IPS-NIHi7 (cell line): ENCODE results near the gene PRKACA.
"Not testable (repeated sequence)": the region's sequence is repeated elsewhere in the genome, so short reads cannot be mapped to it uniquely, and the experiment has no call there.

Source experiments
- DNase-seq: peaks from one replicate; pipeline ENCODE4 v3.0.0; 2012; ENCODE audit warnings: mixed read lengths; ENCODE audit errors: extremely low spot score

The PRKACA gene

DNA sequence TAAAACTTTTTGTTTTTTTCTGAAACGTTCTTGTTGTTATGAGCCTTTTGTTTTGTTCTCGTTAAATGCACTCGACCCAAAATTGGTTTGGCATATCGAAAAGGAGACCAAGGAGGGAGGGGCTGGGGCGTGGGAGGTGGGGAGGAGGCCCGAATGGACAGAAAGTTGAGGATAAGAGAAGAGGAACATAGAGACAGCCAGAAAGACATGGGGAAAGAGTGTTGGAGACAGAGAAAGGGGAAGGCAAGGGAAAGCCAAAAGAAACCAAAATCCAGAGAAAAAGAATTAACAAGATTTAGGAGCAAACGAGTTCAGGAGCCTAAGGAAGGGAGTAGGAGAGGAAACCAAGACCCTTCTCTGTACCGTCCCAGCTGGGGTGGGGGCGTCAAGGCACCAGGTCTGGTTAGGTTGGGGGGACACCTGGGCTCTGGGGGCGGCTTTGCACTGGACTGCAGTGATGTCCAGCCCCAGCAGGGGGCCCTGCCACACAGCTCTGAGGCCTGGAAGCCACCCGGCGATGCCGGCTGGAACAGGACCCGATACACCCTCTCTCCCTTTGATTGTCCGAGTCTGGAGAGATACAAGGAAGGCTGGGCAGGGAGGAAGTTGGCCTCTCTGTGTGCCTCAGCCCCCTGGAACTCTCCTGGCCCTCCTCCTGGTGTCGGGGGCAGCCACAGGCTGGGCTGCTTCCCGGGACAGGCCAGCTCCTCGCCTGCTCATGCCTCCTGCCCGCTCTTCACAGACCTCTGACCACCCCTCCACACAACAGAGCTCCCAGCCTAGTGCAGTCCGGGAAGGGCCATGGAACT lies 30.4 kb upstream of the PRKACA start:
- DNase-seq: peak; percentile 72

GRCh38 chr19:14146789-14147216 lies 29.2 kb upstream of the PRKACA start:
- no peak for DNase-seq

- DNase-seq: not testable (repeated sequence)
These were observed 28.6 kb upstream of the PRKACA start for GRCh38 chr19:14146169-14146568.

DNA sequence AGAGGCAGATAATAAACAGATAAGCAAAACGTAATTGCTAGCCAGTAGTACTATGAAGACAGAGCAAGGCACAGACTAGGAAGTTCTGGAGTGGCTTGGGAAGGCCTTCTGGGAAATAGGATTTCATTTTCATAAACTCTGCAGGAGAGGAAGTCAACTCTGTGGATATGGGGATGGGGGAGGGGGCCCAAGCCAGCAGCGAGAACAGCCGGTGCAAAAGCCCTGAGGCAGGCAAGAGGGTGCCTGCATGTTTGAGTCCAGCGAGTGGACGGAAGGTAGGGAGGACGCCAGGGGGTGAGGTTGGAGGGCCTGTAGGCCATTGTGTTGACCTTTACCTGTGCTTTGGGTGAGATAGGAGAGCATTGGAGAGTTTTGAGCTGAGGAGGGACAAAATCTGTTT lies 27.8 kb upstream of the PRKACA start:
- DNase-seq: no peak

DNA sequence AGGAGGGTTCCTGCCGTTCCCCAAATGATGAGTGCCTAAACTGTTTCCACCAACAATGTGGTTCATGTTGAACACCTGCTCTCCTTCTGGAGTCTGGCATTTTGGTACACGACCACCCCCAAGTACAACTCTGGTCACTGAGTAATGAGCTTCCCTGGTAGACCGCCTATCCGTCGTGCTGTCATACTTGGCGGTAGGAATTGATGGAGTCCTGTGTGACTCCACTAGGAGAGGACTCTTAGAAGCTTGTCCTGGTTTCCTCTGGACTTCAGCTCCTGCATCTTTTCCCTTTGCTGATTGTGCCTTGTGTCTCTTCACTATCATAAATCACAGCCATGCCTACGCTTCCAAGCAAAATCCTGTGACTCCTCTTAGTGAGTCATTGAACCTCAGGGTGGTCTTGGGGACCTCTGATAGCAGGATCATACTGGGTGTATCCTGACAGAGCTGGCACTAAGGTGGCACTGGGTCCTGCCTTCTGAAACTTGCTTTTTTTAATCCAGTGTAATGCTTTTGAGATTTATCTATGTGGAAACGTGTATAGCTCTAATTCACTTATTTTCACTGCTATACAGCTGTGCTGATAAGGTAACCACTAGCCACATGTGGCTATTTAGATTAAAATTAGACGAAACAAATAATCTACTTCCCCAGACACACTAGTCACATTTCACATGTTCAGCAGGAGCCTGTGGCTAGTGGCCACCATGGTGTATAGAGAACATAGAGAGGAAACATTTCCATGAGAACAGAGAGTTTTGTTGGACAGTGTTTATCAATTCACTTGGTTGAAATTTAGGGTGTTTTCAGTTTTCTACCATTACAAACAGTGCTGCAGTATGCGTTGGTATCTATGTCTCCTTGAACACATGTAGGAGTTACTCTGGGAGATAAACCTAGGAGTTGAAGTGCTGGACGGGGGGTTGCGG lies 25.0 kb upstream of the PRKACA start:
- DNase-seq: no peak

DNA sequence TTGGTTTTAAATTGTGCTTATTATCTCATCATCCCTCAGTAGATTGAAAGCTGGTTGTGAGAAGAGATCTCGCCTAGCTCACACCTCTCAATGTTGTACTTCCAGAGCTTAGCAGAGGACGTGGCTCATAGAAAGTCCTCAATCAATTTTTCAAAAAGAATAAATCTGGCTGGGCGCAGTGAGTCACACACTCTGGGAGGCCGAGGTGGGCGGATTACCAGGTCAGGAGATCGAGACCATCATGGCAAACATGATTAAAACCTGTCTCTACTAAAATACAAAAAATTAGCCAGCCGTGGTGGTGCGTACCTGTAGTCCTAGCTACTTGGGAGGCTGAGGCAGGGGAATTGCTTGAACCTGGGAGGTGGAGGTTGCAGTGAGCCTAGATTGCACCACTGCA lies 23.5 kb upstream of the PRKACA start:
- no peak for DNase-seq

DNA sequence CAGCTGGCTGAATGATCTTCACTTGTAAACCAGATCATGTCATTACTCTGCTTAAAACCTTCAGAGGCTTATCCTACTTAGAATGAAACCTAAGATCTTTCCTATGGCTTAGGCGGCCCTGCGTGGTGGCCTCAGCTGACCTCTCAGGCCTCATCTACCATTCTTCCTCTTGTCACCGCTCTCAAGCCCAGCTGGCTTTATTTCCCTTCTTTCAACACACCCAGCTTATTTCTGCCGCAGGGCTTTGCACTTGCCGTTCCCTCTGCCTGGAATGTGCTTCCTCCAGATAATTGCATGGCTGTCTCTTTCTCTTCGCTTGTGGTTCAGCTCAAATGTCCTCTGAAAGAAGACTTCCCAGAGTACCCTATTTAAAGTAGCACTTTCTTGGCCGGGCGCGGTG lies 22.4 kb upstream of the PRKACA start:
- DNase-seq: no peak

- DNase-seq: no peak
These were observed 21.2 kb upstream of the PRKACA start for GRCh38 chr19:14138576-14139265.

DNA sequence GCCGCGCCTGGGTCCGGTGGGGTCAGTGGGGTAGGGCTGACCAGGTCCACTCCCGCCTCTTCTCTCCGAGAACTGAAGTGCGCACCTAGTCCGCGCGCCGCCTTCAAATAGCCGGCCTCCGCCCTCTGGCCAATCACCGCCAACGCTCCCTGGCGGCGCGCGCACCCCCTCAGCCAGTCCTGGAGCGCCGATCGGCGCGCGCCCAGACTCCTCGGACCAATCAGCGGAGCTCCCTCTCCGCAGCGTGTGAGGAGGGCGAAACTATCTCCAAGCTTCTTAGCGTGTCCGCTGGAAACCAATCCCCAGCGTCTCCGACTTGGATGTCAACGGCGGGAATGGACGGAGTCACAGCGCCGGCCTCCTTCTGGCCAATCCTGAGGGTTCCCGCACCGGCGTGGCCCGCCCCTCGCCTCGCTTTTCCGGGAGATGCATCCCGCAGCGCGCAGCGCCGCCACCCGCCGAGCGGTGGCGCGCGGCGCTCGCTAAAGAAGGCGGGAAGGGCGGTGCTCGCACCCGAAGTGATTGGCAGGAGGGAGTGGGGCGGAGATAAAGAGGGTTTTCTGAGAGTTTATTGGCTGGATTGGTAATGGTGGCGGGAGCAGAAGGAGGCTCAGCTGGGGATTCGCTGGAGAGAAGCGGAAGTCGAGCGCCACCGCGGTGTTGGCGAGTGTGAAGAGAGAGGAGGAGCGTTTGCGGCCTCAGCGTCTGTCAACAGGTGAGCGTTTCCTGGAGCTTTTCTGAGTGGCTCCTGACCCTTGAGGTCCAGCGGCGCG lies 19.1 kb upstream of the PRKACA start, which contains the start of gene ASF1B:
ASF1B (minus strand) TSS at position 81 of the 773 bp plus-strand sequence. CDS start 133 bp downstream, outside the sequence.
- peak; percentile 97 for DNase-seq

GRCh38 chr19:14135985-14136508 lies 18.5 kb upstream of the PRKACA start:
- no peak for DNase-seq

DNA sequence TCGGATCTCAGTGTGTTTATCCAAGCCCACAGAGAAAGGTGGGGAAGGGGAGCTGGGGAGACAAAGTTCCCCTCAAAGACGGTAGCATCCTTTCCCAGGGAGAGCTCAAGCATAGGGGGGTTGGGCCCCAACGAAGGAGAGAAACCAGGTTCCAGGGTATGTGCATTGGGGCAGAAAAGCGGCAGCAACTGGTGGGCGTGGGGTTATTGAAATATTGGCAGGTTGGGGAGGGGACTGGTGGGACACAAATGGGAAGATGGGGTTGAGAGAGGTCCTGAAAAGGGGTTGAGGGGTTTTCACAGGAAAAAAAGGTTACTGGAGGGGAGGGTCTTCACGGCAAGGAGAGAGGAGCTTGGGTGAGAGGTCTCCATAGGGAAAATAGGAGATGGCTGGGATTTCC lies 17.8 kb upstream of the PRKACA start:
- no peak for DNase-seq

DNA sequence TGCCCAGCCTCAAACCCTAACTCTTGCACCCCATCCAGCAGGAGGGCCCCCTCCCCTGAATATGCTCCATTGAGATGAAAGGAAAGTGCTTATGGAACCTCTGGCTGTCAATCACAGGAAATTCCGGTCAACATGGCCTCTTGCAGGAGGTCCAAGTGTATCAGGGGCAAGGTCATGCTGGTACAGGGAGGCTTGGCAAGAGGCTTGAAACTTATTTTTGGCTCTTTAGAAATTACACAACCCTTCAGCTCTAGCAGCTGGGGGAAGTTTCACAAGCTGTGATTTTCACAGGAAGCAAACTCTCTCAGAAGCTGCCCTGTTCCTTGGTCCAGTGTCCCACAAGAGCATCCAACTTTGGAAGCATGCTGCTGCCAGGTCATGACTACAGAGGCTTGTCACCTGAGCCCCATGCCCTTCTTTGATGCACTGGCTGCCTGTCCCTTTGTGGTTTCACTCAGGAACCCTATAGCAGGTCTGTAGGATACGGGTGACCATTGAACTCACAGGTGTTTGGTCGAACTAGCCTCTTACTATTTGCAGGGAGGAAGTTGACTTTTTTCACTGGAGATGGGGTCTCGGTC lies 10.5 kb upstream of the PRKACA start:
- DNase-seq: no peak

- DNase-seq: no peak
These were observed 9.6 kb upstream of the PRKACA start for GRCh38 chr19:14127176-14127575.

- no peak for DNase-seq
These were observed 5.4 kb upstream of the PRKACA start for GRCh38 chr19:14122924-14123323.

GRCh38 chr19:14120497-14120780 lies 2.9 kb upstream of the PRKACA start:
- no peak for DNase-seq

GRCh38 chr19:14119644-14120496 lies 2.3 kb upstream of the PRKACA start:
- no peak for DNase-seq

- no peak for DNase-seq
These were observed 1.6 kb upstream of the PRKACA start for GRCh38 chr19:14119146-14119545.

GRCh38 chr19:14118165-14119051 lies 846 bp upstream of the PRKACA start:
- DNase-seq: no peak
